ENCODE results near the gene AFF3. TPM values are rescaled to one million over a fixed set of nuclear protein-coding genes. Genes with fewer than 3 reads are reported as not detected.

AFF3 gene
- total RNA-seq, 2 donors from 2014 or later: 10.8 to 16.2 TPM

DNA sequence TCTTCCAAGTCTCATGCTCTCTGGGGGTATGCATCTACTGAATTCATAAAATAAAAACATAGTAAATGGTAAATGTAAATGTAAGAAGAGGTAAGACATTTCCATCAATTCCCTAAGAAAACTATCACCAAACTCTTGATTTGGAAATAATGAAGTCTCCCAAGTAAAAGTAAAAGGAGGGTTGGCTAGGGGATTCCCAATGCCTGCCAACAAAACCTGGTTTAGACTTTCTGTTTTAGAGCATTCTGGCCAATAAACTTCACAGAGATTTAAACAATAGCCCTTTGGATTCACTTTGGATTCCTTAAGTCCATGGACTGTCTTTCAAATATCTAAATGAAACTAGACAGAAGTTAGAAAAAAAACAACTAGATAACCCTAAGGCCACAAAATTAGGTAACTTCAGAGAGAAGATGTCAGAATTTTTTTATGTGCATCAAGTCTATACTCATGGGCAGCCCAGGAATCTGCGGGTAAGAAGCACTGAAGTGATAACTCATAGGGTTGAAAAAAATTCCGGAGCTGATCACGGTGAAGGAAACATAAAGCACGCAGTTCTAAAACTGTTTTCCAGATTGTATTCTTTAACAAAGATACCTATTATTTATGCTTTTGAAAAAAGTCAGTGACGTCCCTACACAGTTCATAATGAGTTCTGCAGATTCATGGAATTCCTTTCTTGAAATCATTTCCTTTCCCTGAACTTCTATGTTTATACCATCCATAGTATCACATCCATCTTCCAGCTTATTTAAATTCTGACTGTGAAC, 263.6 kb downstream of the AFF3 start:
- Histone ChIP-seq H3K27ac (peak overlapping the region in 1 of 2 donors; percentile 7), H3K36me3 (no peaks in the 10 kb centered on the region), H3K4me1 (peaks cover 0 to 26% of the 10 kb centered on the region in 2 donors), H3K27me3 (no peaks in the 10 kb centered on the region), H3K9me3 (no peaks in the 10 kb centered on the region), H3K4me3 (no peak overlapping the region)
- DNase-seq (ENCODE audit: low spot score): no peak
- TF ChIP-seq, protein P1, sequence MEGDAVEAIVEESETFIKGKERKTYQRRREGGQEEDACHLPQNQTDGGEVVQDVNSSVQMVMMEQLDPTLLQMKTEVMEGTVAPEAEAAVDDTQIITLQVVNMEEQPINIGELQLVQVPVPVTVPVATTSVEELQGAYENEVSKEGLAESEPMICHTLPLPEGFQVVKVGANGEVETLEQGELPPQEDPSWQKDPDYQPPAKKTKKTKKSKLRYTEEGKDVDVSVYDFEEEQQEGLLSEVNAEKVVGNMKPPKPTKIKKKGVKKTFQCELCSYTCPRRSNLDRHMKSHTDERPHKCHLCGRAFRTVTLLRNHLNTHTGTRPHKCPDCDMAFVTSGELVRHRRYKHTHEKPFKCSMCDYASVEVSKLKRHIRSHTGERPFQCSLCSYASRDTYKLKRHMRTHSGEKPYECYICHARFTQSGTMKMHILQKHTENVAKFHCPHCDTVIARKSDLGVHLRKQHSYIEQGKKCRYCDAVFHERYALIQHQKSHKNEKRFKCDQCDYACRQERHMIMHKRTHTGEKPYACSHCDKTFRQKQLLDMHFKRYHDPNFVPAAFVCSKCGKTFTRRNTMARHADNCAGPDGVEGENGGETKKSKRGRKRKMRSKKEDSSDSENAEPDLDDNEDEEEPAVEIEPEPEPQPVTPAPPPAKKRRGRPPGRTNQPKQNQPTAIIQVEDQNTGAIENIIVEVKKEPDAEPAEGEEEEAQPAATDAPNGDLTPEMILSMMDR (IDR thresholded peaks at IDR 0.05): no peak

DNA sequence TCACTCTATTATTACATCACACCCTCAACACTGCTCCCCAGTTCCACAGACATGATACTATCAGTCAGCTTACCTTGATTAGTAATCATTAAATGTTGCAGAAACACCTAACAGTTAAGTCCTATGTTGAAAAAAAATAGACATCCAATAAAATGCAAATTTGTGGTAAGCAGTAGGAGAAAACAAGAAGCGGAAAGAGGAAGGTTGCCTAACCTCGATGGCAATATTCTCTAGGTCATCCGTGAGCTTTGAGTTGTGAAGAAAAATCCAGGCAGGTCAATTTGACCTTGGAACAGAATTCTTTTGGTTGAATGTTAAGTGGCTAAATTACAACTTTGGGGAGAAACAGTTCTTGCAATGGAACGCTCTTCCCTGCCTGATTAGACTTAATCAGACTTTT, 264.4 kb downstream of the AFF3 start:
- no peak overlapping the region for H3K4me3 ChIP-seq
- peaks cover 0 to 26% of the 10 kb centered on the region in 2 donors for H3K4me1 ChIP-seq
- TF ChIP-seq, protein P1 (IDR thresholded peaks at IDR 0.05): no peak
- no peaks in the 10 kb centered on the region for H3K36me3 ChIP-seq
- H3K27ac ChIP-seq: no peak overlapping the region
- DNase-seq (ENCODE audit: low spot score): no peak
- no peaks in the 10 kb centered on the region for H3K27me3 ChIP-seq
- no peaks in the 10 kb centered on the region for H3K9me3 ChIP-seq

DNA sequence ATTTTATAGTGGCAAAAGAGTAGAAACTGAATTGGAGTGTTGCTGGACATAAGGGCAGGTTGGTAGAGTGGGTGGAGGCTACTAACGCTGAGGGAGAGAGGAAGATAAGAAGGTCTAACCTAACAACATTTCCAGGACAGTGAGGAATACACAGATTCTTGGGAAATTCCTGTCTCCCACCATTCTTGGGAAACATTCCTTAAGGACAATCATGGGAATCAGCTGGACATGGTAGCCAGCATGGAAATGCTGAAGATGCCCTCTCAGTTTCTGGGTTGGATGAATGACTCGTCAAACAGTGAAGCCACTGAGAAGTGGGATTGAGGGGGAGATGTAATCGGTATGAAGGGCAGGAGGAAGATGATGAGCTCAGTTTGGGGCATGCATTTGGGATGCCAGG, 265.4 kb downstream of the AFF3 start:
- Histone ChIP-seq H3K27ac (no peak overlapping the region), H3K27me3 (no peaks in the 10 kb centered on the region), H3K9me3 (no peaks in the 10 kb centered on the region), H3K4me3 (no peak overlapping the region), H3K36me3 (no peaks in the 10 kb centered on the region), H3K4me1 (peaks cover 0 to 19% of the 10 kb centered on the region in 2 donors)
- TF ChIP-seq, protein P1 (IDR thresholded peaks at IDR 0.05): no peak
- no peak for DNase-seq (ENCODE audit: low spot score)

DNA sequence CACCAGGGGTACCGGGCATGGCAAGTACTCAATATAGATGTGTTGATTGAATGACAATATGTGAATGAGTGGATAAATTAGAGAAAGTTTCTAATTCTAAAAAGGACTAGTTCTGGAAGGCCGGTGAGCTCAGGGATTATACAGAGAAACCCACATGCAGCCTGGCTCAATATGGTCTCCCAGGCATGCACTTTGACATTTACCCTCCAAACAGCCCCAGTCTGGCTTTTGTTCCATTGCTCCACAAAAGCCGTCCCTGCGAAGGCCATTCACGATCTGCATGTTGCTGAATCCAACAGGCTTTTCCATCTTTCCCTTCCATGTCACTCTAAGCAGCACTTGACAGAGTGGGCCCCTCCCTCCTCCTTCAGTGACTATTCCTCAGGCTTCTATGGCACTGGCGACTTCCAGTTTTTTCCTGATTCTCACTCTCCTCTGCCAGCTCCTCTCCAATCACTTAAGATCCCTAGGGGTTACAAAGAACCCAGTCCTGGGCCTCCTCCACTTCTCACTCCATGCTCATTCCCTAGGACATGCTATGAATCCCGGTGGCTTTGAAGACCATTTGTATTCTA, 266.7 kb downstream of the AFF3 start:
- Histone ChIP-seq H3K4me3 (no peak overlapping the region), H3K36me3 (no peaks in the 10 kb centered on the region), H3K27me3 (no peaks in the 10 kb centered on the region), H3K4me1 (peaks cover 0 to 12% of the 10 kb centered on the region in 2 donors), H3K9me3 (no peaks in the 10 kb centered on the region), H3K27ac (no peak overlapping the region)
- DNase-seq (ENCODE audit: low spot score): no peak
- TF ChIP-seq, protein P1 (IDR thresholded peaks at IDR 0.05): no peak

DNA sequence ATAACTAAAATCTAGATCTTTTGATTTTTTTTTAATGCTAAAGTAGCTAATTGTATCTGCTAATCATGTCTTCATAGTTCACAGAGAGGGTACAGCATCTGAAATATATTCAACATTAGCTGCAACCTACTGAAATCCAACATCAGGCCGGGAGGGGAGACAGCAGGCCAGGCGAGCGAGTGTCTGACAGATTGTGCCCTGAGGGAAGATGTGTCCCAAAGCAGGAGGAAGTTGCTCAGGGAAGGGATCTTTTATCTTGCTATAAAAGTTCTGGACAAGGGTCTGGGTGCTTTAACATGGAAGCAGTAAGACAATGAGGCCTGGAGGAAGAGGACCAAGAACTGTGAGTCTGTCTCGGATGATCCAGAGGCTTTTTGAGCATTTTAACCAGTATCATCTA, 274.1 kb downstream of the AFF3 start:
- Histone ChIP-seq H3K27me3 (no peaks in the 10 kb centered on the region), H3K4me1 (peaks cover 0 to 15% of the 10 kb centered on the region in 2 donors), H3K9me3 (no peaks in the 10 kb centered on the region), H3K36me3 (no peaks in the 10 kb centered on the region), H3K27ac (no peak overlapping the region), H3K4me3 (no peak overlapping the region)
- TF ChIP-seq, protein P1 (IDR thresholded peaks at IDR 0.05): no peak
- no peak for DNase-seq (ENCODE audit: low spot score)
